Fibroblast of villous mesenchyme (primary cell): ENCODE results near the gene FOXD2. TPM values are rescaled to one million over a fixed set of nuclear protein-coding genes. Genes with fewer than 3 reads are reported as not detected.

Source experiments
- DNase-seq: peaks from one replicate; pipeline ENCODE4 v3.0.0-alpha.2; 2010; ENCODE audit warnings: low read depth
- H3K4me3 ChIP-seq: 2 replicates; pipeline ENCODE4 v1.5.1; 2011; ENCODE audit warnings: low read depth, mild to moderate bottlenecking, low read length
- total RNA-seq: library from RNA; depleted of rRNA; stranded (reverse); fragments of >200 nt; gene quantifications from 2 replicates; pipeline ENCODE4 v1.2.3, GENCODE V29; 2012
- TF ChIP-seq, protein P1 (sequence below): IDR thresholded peaks from 2 replicates; pipeline ENCODE4 v1.5.1; 2012; ENCODE audit warnings: low read depth, mild to moderate bottlenecking, low read length; ENCODE audit not compliant: insufficient read depth

The FOXD2 gene
- total RNA-seq, 1 donor, result under 0.01 TPM

DNA sequence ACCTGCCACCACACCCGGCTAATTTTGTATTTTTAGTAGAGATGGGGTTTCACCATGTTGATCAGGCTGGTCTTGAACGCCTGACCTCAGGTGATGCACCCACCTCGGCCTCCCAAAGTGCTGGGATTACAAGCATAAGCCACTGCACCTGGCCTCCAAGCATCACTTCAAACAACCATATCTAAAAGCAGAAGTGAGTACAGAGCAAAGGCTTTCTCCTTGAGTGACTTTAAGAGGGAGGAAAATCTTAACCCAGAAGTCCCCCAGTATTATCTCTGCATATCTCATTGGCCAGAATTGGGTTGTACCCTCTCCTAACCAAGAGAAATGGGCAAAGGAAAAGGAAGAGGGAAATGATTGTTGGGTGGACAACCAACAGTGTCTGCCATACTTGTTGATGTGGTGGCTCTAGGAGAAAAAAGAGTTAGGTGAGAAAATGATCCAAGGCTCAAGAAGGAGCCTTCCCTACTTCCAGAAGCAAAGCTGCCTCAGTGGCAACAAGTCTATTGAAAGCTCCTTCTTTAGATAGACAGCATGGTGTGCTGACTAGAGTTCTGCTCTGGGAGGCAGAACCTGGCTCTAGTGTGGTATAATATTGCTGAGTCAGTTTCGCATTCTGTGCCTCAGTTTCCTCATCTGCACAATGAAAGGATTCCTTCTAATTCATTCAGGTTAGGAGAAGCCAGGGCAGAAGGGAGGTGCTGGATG, 38.6 kb upstream of the FOXD2 start:
- H3K4me3 ChIP-seq, result no peak overlapping the region
- TF ChIP-seq, protein P1, sequence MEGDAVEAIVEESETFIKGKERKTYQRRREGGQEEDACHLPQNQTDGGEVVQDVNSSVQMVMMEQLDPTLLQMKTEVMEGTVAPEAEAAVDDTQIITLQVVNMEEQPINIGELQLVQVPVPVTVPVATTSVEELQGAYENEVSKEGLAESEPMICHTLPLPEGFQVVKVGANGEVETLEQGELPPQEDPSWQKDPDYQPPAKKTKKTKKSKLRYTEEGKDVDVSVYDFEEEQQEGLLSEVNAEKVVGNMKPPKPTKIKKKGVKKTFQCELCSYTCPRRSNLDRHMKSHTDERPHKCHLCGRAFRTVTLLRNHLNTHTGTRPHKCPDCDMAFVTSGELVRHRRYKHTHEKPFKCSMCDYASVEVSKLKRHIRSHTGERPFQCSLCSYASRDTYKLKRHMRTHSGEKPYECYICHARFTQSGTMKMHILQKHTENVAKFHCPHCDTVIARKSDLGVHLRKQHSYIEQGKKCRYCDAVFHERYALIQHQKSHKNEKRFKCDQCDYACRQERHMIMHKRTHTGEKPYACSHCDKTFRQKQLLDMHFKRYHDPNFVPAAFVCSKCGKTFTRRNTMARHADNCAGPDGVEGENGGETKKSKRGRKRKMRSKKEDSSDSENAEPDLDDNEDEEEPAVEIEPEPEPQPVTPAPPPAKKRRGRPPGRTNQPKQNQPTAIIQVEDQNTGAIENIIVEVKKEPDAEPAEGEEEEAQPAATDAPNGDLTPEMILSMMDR, result no peak
- no peak for DNase-seq

DNA sequence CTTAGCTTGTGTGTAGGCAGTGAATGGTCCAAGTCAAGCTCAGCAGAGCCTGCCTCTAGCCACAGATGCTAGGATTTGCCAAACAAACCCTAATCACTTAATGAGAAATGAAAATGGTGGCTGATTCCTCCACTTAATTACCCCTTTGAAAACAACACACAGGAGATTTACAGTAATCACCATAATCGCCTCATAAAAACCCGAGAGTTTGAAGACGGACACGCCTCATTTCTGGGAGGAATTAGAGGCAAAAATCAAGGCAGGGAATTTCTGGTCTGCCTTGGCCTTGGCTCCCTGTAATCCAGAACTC, 38.0 kb upstream of the FOXD2 start:
- no peak for DNase-seq
- TF ChIP-seq, protein P1, result no peak
- no peak overlapping the region for H3K4me3 ChIP-seq

DNA sequence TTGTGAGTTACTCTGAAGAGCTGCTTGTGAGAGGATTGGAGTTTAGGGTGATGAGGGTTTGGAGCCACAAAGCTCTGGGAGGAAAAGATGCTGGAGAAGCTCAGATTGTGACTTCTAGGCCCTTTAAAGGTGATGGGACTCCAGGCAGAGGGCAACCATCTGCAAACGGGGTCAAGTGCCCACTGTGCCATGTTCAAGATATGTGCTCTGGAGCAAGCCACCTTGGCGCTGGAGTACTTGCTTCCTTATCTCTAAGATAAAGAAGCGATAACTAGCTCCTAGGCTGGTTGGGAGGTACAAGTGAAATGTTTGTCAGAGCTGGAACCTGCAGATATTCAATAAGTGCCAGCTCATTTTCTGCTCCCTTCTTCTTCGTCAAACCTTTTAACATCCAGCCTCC, 36.1 kb upstream of the FOXD2 start:
- H3K4me3 ChIP-seq, result no peak overlapping the region
- TF ChIP-seq, protein P1, result no peak
- DNase-seq, result no peak

DNA sequence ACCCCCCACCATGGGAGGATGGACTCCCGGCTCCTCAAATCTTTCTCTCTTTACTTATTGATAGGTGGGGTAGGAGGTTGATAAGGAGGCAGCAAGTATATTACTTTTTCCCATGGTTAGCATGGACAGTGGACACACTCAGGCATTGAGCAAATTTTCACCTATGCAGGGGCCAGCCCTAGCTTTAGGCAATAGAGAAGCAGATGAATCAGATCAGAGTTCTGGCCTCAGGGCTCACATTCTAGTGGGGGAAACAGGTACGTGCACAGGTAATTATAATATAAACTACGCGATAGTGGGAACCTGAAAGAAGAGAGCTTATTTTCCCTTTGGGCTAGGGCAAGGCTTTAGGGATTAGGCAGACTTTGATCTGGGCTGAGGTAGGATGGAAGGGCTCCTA, 35.3 kb upstream of the FOXD2 start:
- DNase-seq, result no peak
- no peak overlapping the region for H3K4me3 ChIP-seq
- TF ChIP-seq, protein P1, result no peak

DNA sequence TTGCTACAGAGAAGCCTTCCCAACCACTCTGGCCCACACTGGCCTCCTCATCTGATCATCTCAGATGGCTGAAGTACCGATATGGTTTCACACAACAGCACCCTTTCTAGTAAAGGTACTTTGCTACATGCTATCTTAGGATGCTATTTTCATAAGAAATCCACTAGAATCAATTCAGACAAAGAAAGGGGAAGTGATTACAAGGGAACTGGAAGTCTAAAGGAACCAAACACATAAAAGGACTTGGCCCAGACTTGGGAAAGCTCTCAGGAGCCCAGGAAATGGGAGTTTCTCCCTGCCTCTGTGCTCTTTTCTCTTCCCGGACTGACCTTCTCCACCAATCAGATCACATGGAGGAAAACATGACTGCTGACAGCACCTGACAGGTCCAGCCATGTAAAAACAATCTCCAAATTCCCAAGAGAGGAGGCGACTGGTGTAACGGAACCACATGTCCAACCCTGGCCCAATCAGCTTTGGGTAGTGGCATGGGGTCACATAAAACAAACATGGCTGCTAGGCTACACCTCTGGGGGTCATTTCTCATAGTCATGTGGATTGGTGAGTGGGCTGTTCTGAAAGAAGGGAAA, 34.4 kb upstream of the FOXD2 start:
- TF ChIP-seq, protein P1, result no peak
- DNase-seq, result no peak
- H3K4me3 ChIP-seq, result no peak overlapping the region

DNA sequence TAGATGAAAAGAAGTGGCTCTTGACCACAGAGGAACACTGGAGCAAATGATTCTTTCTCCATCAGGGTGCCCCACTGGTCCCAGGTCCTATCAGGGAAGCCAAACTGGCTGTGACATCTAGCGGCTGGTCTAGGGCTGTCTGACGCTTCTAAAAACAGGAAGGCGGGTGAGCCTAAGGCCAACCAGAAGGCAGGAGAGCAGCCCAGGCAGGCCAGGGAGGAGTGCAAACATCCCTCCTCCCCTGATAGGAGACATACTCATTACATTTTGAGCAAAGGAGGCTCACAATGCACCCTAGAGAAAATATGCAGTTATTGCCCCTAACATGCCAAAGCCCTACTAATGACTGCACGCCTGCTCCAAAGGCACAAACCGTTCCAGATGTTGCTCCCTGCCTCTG, 32.1 kb upstream of the FOXD2 start:
- no peak overlapping the region for H3K4me3 ChIP-seq
- no peak for DNase-seq
- TF ChIP-seq, protein P1, result no peak

DNA sequence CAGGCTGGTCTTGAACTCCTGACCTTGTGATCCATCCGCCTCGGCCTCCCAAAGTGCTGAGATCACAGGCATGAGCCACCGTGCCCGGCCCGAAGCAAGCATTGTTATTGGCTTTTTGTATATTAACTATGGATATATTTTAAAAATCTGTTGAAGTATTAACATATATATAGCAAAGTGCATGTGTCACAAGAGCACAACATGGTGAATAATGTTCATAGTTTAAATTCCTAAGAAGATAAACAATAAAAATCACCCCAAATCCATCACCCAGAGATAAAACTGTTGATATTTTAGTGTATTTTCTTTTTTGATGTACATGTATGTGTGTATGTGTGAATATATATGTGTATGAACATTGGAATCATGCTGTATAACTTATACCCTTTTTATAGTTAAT, 30.9 kb upstream of the FOXD2 start:
- no peak for DNase-seq
- no peak overlapping the region for H3K4me3 ChIP-seq
- TF ChIP-seq, protein P1, result no peak
